NOMO-1 treated with DMSO at 0.1 percent for 48 hours (cell line): ENCODE data around the gene RMND5A.

Experiments
- DNase-seq: peaks from one replicate; lab custom pipeline; 2025; ENCODE audit not compliant: unreplicated experiment; lab: John Stamatoyannopoulos, UW

Gene RMND5A

GRCh38 chr2:86764661-86765309, 44.7 kb downstream of the RMND5A start:
- DNase-seq, result peak; percentile 54

GRCh38 chr2:86765310-86765695, 45.2 kb downstream of the RMND5A start:
- no peak for DNase-seq

GRCh38 chr2:86768189-86768949, 48.3 kb downstream of the RMND5A start:
- no peak for DNase-seq

- no peak for DNase-seq
Measured at GRCh38 chr2:86769838-86770237, 49.7 kb downstream of the RMND5A start.

- no peak for DNase-seq
Measured at GRCh38 chr2:86770816-86771301, 50.8 kb downstream of the RMND5A start.

GRCh38 chr2:86772611-86773010, 52.5 kb downstream of the RMND5A start:
- DNase-seq, result no peak

- no peak for DNase-seq
Measured at GRCh38 chr2:86774862-86775261, 54.8 kb downstream of the RMND5A start.

GRCh38 chr2:86775338-86775737, 55.2 kb downstream of the RMND5A start:
- DNase-seq, result no peak

GRCh38 chr2:86776532-86776931, 56.4 kb downstream of the RMND5A start:
- DNase-seq, result no peak

- no peak for DNase-seq
Measured at GRCh38 chr2:86778957-86779356, 58.9 kb downstream of the RMND5A start.

GRCh38 chr2:86779971-86780370, 59.9 kb downstream of the RMND5A start:
- DNase-seq, result no peak

- no peak for DNase-seq
Measured at GRCh38 chr2:86781363-86781762, 61.3 kb downstream of the RMND5A start.

GRCh38 chr2:86782748-86783147, 62.7 kb downstream of the RMND5A start:
- DNase-seq, result no peak

- DNase-seq, result peak; percentile 79
Measured at GRCh38 chr2:86783615-86784339, 63.7 kb downstream of the RMND5A start.

GRCh38 chr2:86785456-86785855, 65.4 kb downstream of the RMND5A start:
- no peak for DNase-seq

GRCh38 chr2:86786001-86786536, 66.0 kb downstream of the RMND5A start:
- no peak for DNase-seq

- DNase-seq, result peak; percentile 24
Measured at GRCh38 chr2:86787736-86788135, 67.6 kb downstream of the RMND5A start.

- no peak for DNase-seq
Measured at GRCh38 chr2:86788165-86788564, 68.1 kb downstream of the RMND5A start.

- no peak for DNase-seq
Measured at GRCh38 chr2:86788881-86789686, 69.0 kb downstream of the RMND5A start.

- DNase-seq, result no peak
Measured at GRCh38 chr2:86789687-86790133, 69.6 kb downstream of the RMND5A start.
